GM12878 (cell line): ENCODE measurements around the gene STAT3. TPM values are rescaled to one million over a fixed set of nuclear protein-coding genes. Genes with fewer than 3 reads are reported as not detected.

Source experiments
- ATAC-seq: fragments of 200-7000 bp; cut with Tn5 transposase; 3 replicates; pipeline ENCODE4 v1.9.1; 2020; ENCODE audit warnings: mild to moderate bottlenecking, moderate library complexity
- BruUV-seq: library from RNA; stranded (reverse); fragments of 400-500 nt; replicated peaks from 2 replicates; lab custom pipeline; 2021; lab: Mats Ljungman, UMichigan
- CTCF ChIA-PET: fragments of 300-600 bp; sonication (Branson Sonifier 250); formaldehyde crosslinking; extraction: SDS; loops from one replicate; lab custom pipeline; 2021; ENCODE audit warnings: inconsistent platforms; lab: Yijun Ruan, JAX
- POLR2A ChIA-PET: fragments of 350-600 bp; formaldehyde crosslinking; extraction: SDS; loops from one replicate; lab custom pipeline; 2021; ENCODE audit warnings: inconsistent platforms; lab: Charles Lee
- RAD21 ChIA-PET: fragments of 300-600 bp; sonication (Branson Sonifier 250); formaldehyde crosslinking; loops from one replicate; lab custom pipeline; 2023; ENCODE audit warnings: antibody characterized with exemption; ENCODE audit not compliant: unreplicated experiment; lab: Charles Lee
- SMC1A ChIA-PET: fragments of 300-600 bp; sonication (Branson Sonifier 250); formaldehyde crosslinking; loops from one replicate; lab custom pipeline; 2023; ENCODE audit not compliant: unreplicated experiment, uncharacterized antibody; lab: Charles Lee
- DNase-seq: peaks from one replicate; pipeline ENCODE4 v3.0.0-alpha.2; 2011; ENCODE audit warnings: low read depth, low spot score
- FAIRE-seq: peaks from 3 replicates; lab custom pipeline; 2011; peaks lifted over from hg19 to GRCh38; lab: Jason Lieb, UNC
- H2AFZ ChIP-seq: 2 replicates; pipeline ENCODE4 v1.6.0; 2011; ENCODE audit warnings: low read depth, low read length, control low read depth; ENCODE audit not compliant: control insufficient read depth
- H3K27ac ChIP-seq: 2 replicates; pipeline ENCODE4 v1.5.1; 2011; ENCODE audit warnings: control low read depth; ENCODE audit not compliant: control insufficient read depth, insufficient read depth
- H3K27me3 ChIP-seq, 2 experiments: replicated peaks in 1 of 2; 2 replicates each; pipeline versions ENCODE4 v1.6.0 to v1.6.1; 2011; ENCODE audit warnings: low read length in 1 of 2; ENCODE audit not compliant: control insufficient read depth in 2 of 2, insufficient read depth in 2 of 2
- H3K36me3 ChIP-seq, 2 experiments: 2 replicates each; pipeline ENCODE4 v1.5.1; 2011; ENCODE audit warnings: low read length in 1 of 2; ENCODE audit not compliant: control insufficient read depth in 2 of 2, insufficient read depth in 2 of 2
- H3K4me1 ChIP-seq: 2 replicates; pipeline ENCODE4 v1.6.1; 2011; ENCODE audit warnings: mild to moderate bottlenecking, low read length, moderate library complexity, mixed read lengths; ENCODE audit not compliant: control insufficient read depth, insufficient read depth
- H3K4me2 ChIP-seq: 2 replicates; pipeline ENCODE4 v1.6.0; 2011; ENCODE audit warnings: control low read depth; ENCODE audit not compliant: control insufficient read depth, insufficient read depth
- H3K4me3 ChIP-seq: fragments of 200-600 bp; sonication (generic); 2 replicates; pipeline ENCODE4 v1.5.1; 2016
- H3K79me2 ChIP-seq: 2 replicates; pipeline ENCODE4 v1.6.0; 2011; ENCODE audit warnings: low read length; ENCODE audit not compliant: control insufficient read depth, insufficient read depth
- H3K9ac ChIP-seq: 2 replicates; pipeline ENCODE4 v1.8.0; 2011; ENCODE audit warnings: low read length, control low read depth, mixed read lengths; ENCODE audit not compliant: control insufficient read depth, insufficient read depth
- H3K9me3 ChIP-seq: replicated peaks from 3 replicates; pipeline ENCODE4 v1.5.1; 2011; ENCODE audit warnings: mild to moderate bottlenecking, low read length; ENCODE audit not compliant: control insufficient read depth, insufficient read depth
- H4K20me1 ChIP-seq: 2 replicates; pipeline ENCODE4 v1.6.0; 2011; ENCODE audit not compliant: control insufficient read depth, insufficient read depth
- LARP7 ChIP-seq: fragments of 450-650 bp; IDR thresholded peaks from 2 replicates; pipeline ENCODE4 v1.6.1; 2017; ENCODE audit warnings: mild to moderate bottlenecking
- RUNX3 ChIP-seq: IDR thresholded peaks from 2 replicates; pipeline ENCODE4 v1.6.1; 2012; ENCODE audit warnings: low read length, inconsistent platforms
- WGBS: methylation state at CpG from one replicate; pipeline ENCODE4 v1.1.6; 2016; ENCODE audit warnings: low lambda C conversion rate; ENCODE audit not compliant: insufficient replicate concordance, insufficient coverage; ENCODE audit errors: missing lambda C conversion rate; 5-methylcytosine and 5-hydroxymethylcytosine counted together
- in situ Hi-C: fragments of 300-500 bp; cut with MboI; formaldehyde crosslinking; loops from 9 replicates; pipeline ENCODE4 v1.14.3; 2018; ENCODE audit warnings: mixed read lengths
- intact Hi-C: fragments of 100-400 bp; cut with micrococcal nuclease; formaldehyde crosslinking; loops from one replicate; pipeline ENCODE4 v1.14.2; 2022; ENCODE audit not compliant: unreplicated experiment
- polyA plus RNA-seq, 11 experiments: library from polyadenylated mRNA; depleted of rRNA in 4 of 11; unstranded in 6 of 11; stranded (reverse) in 5 of 11; fragments of >200 nt; fragmentation: Nextera tagmentation in 4 of 11; fragmentation: Illumina TruSeq in 1 of 11; extraction: Ambion mirVana in 4 of 11; extraction: Trizol in 1 of 11; gene quantifications; 1 replicate in 1 of 11; 2 replicates in 10 of 11; pipeline versions ENCODE4 v1.2.1 to v1.2.3, GENCODE V29; 2011 to 2016; ENCODE audit warnings: inconsistent platforms in 2 of 11, missing spikeins in 2 of 11, low read depth in 1 of 11
- total RNA-seq, 4 experiments: library from RNA; depleted of rRNA in 3 of 4; stranded (reverse); fragments of >200 nt in 3 of 4; fragmentation: Illumina TruSeq in 1 of 4; extraction: Trizol in 1 of 4; gene quantifications; 2 replicates each; pipeline versions ENCODE4 v1.2.1 to v1.2.3, GENCODE V29; 2013 to 2021

STAT3 gene
- total and polyA plus RNA-seq, 10 of the 15 experiments (the other 5 are each of a cell fraction or from before 2014, with no cell fraction given), result 18.4 to 96.4 (median 60.9) TPM

GRCh38 chr17:42323268-42323773 is 64.9 kb downstream of the STAT3 start:
- Histone ChIP-seq H3K9me3 (no peaks in the 10 kb centered on the region), H3K79me2 (no peaks in the 10 kb centered on the region), H2AFZ (no peak overlapping the region), H3K27ac (no peak overlapping the region), H3K4me2 (no peak overlapping the region; the same call in 1 of the 2 replicates), H4K20me1 (no peaks in the 10 kb centered on the region), H3K4me3 (no peak overlapping the region), H3K9ac (no peak overlapping the region), H3K36me3 (peaks cover 7 to 34% of the 10 kb centered on the region in 2 experiments; a peak in 3 of 4 replicates), H3K27me3 (no peaks in the 10 kb centered on the region), H3K4me1 (peaks cover 18% of the 10 kb centered on the region)
- no peak for FAIRE-seq
- intact Hi-C loops (loop anchor here (2.0 to 5.0 kb wide), 3 partner anchors 64 to 203 kb away; partner anchors contain the start of gene STAT3), in situ Hi-C loops (loop anchor here (5.0 kb wide), 2 partner anchors 79 to 204 kb away; no protein-coding TSS in a partner anchor)
- WGBS, result 79% methylated on average over 5 of the region's 5 CpGs
- DNase-seq, result no peak
- SMC1A ChIA-PET, result interaction anchor here (0.9 to 23.8 kb wide), 7 partner anchors 11 to 192 kb away, joined by 3 to 528 read pairs (median 3); partner anchors contain the start of gene STAT3
- ATAC-seq, result no peak
- TF ChIP-seq RUNX3 (no peak), LARP7 (0 out of 2 replicates have a peak, but pooled peaks have one; percentile 6)
- TF ChIP-seq, all 136 proteins: peak for 1
- ChIA-PET POLR2A (interaction anchor here (0.6 to 1.4 kb wide), 4 partner anchors 62 to 127 kb away, joined by 3 to 7 read pairs (median 4); no protein-coding TSS in a partner anchor), CTCF (interaction anchor here (0.8 to 22.1 kb wide), 21 partner anchors 11 to 204 kb away, joined by 3 to 732 read pairs (median 4); partner anchors contain the start of gene STAT3), RAD21 (interaction anchor here (0.9 to 21.1 kb wide), 8 partner anchors 11 to 88 kb away, joined by 3 to 373 read pairs (median 4); partner anchors contain the start of gene STAT3)
- no TSS peak for BruUV-seq
